Fibroblast of pulmonary artery (primary cell): Measurements from ENCODE around the gene TULP4.

Experiments
- DNase-seq: peaks from one replicate; pipeline ENCODE4 v3.0.0-alpha.2; 2010; ENCODE audit warnings: low read depth
- H3K4me3 ChIP-seq: replicated peaks from 2 replicates; pipeline ENCODE4 v1.5.1; 2011; ENCODE audit warnings: low read depth, mild to moderate bottlenecking, control low read depth, low read length, moderate library complexity
- CTCF ChIP-seq: IDR thresholded peaks from 2 replicates; pipeline ENCODE4 v1.5.1; 2011; ENCODE audit warnings: mild to moderate bottlenecking, control low read depth, low read length, inconsistent platforms; ENCODE audit errors: missing control alignments

TULP4 gene

GRCh38 chr6:158413028-158413427 lies 100.8 kb downstream of the TULP4 start:
- DNase-seq = no peak
- no peak for TF ChIP-seq CTCF
- H3K4me3 ChIP-seq = no peak overlapping the region

DNA sequence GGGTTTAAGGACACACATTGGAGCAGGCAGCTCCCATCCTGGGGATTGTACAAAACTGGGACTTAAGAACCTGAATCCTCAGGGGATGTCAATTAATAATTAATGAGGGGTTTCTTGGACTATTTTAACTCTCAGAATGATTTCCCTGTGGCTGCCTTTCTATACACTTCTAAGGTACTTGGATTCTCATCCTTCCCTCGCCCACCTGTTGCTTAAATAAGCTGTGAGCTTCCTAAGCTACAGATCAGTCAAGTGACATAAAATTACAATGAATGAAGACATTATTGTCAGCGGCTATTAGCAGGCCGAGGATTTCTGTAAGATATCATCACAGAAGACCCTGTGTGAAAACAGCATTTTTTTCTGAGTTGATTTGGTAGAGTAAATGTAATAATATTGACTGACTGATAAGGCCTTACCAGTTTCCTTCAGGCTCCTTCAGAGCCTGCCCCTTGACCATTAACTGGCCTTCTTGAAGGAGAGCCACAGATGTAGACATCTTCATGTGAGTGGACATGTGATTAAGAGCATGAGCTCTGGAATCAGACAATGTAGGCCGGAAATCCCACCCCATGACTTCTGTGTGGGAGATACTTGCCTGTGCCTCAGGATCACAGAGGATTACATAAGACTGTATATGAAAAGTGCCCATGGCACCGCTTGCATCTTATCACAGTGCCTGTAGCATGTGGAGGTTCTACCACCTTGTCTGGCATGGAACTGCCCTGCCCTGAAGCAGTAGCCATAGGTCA lies 101.7 kb downstream of the TULP4 start:
- DNase-seq = no peak
- H3K4me3 ChIP-seq = no peak overlapping the region
- no peak for TF ChIP-seq CTCF

GRCh38 chr6:158414851-158415262 lies 102.6 kb downstream of the TULP4 start:
- TF ChIP-seq CTCF = no peak
- peak; percentile 86 for DNase-seq
- no peak overlapping the region for H3K4me3 ChIP-seq

DNA sequence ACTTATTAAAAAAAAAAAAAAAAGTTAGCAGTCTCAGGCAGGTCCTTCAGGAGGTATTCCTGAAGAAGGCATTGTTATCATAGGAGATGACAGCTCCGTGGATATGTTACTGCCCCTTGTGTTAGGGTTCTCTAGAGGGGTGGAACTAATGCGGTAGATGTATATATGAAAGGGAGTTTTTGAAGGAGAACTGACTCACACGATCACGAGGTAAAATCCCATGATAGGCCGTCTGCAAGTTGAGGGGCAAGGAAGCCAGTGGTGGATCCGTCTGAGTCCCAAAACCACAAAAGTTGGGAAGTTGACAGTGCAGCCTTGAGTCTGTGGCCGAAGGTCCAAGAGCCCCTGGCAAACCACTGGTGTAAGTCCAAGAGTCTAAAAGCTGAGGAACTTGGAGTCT lies 103.4 kb downstream of the TULP4 start:
- no peak overlapping the region for H3K4me3 ChIP-seq
- no peak for DNase-seq
- no peak for TF ChIP-seq CTCF

DNA sequence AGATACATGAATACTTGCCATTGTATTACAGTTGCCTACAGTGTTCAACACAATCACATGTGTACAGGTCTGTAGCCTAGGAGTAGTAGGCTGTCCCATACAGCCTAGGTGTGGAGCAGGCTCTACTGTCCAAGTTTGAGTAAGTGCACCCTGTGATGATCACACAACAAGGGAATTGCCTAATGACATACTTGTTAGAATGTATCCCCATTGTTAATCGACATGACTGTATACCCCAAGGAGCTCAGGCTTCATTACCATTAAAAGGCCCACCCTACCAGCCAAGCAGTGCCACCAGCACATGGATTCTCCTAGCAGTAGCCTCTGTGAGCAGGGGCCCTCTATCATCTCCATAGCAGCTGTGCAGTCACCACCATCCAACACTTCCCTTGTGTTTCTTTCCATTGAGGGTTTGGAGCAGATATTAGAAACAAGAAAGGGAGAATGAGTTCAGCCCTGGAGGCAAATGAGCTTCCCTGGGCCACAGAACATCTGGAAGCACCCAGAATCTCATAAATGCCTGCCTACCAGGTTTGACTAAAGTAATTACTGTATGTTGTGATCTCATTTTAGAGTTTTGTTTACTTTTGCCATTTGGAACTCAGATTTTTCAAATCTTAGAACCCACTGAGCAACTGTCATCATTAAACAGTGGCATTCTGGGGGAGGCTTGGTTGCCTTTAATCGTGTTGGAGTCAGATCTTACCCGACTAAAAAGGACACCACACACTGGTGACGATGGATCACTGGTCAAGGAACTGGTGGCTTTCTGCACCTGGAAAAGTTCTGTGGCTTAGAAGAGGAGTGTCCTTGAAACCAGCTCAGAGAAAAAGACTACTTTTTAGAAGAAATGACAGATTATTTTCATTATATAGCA lies 104.9 kb downstream of the TULP4 start:
- no peak for TF ChIP-seq CTCF
- no peak overlapping the region for H3K4me3 ChIP-seq
- no peak for DNase-seq

- H3K4me3 ChIP-seq = no peak overlapping the region
- DNase-seq = peak; percentile 77
- no peak for TF ChIP-seq CTCF
These were observed 105.5 kb downstream of the TULP4 start for GRCh38 chr6:158417760-158418098.
